ES-I3 (cell line): ENCODE results near the gene SMIM22.

Experiments
- H3K36me3 ChIP-seq: 2 replicates; pipeline ENCODE4 v1.6.1; 2013; ENCODE audit warnings: mild to moderate bottlenecking, low read length, control low read depth, moderate library complexity; ENCODE audit not compliant: insufficient read depth
- H3K4me1 ChIP-seq: 2 replicates; pipeline ENCODE4 v1.6.1; 2013; ENCODE audit warnings: mild to moderate bottlenecking, control low read depth, low read length; ENCODE audit not compliant: insufficient read depth
- H3K9ac ChIP-seq: 2 replicates; pipeline ENCODE4 v1.6.1; 2013; ENCODE audit warnings: low read depth, mild to moderate bottlenecking, low read length, moderate library complexity
- H3K9me3 ChIP-seq: 2 replicates; pipeline ENCODE4 v1.6.1; 2013; ENCODE audit warnings: mild to moderate bottlenecking, low read length, moderate library complexity; ENCODE audit not compliant: control insufficient read depth, insufficient read depth

Gene SMIM22

DNA sequence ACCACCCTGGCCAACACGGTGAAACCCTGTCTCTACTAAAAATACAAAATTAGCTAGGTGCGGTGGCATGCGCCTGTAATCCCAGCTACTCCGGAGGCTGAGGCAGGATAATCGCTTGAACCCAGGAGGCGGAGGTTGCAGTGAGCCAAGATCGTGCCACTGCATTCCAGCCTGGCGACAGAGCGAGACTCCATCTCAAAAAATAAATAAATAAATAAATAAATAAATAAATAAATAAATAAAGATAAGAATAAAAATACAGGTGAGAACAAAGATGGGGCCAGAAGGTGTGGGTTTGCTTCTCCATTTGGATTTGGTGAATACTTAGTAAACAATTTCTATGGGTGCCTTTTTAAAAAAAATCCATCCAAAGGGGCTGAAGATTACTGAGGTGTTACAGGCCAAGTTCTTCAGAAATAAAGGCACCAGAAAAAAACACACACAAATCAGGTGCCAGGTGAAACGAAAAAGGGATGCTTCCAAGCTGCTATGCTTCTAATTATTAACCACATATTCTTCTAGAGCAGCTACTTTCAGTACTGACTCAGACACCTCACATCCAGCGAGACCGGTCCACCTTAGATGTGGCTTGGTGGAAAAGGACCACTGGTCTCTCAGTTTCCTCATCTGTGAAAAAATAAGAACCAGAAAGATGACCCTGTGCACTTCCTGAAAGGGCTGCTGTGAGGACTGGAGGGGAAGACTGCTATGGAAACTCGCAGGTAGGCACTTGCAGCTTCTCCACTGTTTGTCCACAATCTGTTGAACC, 42.7 kb downstream of the SMIM22 start:
- Histone ChIP-seq H3K9ac (no peak overlapping the region), H3K4me1 (no peaks in the 10 kb centered on the region), H3K9me3 (no peaks in the 10 kb centered on the region), H3K36me3 (peaks cover 33% of the 10 kb centered on the region)

DNA sequence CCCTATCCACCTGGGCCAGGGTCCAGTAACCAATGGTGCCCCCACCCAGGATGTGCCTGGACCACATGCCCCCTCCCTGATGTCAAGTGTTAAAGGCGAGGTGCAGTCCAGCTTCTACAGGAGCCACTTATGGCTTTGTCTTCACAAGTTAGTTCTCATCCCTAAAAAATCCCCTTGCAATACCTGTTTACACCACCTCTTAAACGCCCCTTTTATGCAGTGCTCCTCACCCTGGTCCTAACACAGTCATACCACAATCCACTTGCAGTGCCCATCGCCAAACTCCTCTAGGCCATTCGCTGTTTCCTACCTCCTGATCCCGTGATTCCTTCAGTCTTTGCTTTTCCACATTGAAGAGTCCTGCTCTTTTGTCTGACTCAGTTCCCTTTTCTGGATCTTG, 44.8 kb downstream of the SMIM22 start:
- Histone ChIP-seq H3K9me3 (no peaks in the 10 kb centered on the region), H3K9ac (no peak overlapping the region), H3K36me3 (peaks cover 33% of the 10 kb centered on the region), H3K4me1 (no peaks in the 10 kb centered on the region)

DNA sequence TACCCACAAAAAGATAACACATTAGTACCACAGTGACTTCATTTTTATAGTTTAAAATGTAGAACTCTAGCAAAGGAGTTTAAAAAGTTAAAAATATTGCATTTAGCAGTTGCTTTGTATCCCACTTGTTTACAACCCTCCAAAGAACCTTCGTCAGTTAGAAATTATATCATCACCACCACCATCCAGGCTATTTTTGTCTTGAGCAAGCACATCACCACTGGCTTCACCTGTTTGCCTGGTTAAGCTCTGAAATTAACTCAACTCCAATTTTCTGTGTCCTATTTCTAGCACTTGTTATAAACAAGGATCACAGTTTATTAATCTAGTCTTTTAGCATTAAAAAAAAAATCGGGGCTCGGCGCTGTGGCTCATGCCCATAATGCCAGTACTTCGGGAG, 45.8 kb downstream of the SMIM22 start:
- no peak overlapping the region for H3K9ac ChIP-seq
- H3K4me1 ChIP-seq = peaks cover under 1% of the 10 kb centered on the region
- peaks cover 33% of the 10 kb centered on the region for H3K36me3 ChIP-seq
- H3K9me3 ChIP-seq = no peaks in the 10 kb centered on the region
